ENCODE results near the gene REG3G.

GRCh38 chr2:79071078-79071477, 45.6 kb downstream of the REG3G start:
- TF ChIP-seq CTCF (IDR thresholded peaks at IDR 0.05) (no peak), POLR2A (IDR thresholded peaks at IDR 0.05) (no peak)

Data from uterus (tissue), 2 donors.